SK-N-SH (cell line): ENCODE data around the gene COX7A1. TPM values are rescaled to one million over a fixed set of nuclear protein-coding genes. Genes with fewer than 3 reads are reported as not detected.

Experiments used
- CTCF ChIA-PET: fragments of 300-600, 350-600 bp; formaldehyde crosslinking; extraction: SDS; loops from one replicate; lab custom pipeline; 2021; lab: Yijun Ruan, JAX
- POLR2A ChIA-PET: fragments of 350-600 bp; sonication (Branson Sonifier 250); formaldehyde crosslinking; extraction: SDS; loops from one replicate; lab custom pipeline; 2020; ENCODE audit warnings: antibody characterized with exemption, inconsistent platforms; lab: Yijun Ruan, JAX
- DNase-seq: peaks from one replicate; pipeline ENCODE4 v3.0.0; 2012
- H2AFZ ChIP-seq: fragments of 200-600 bp; sonication (generic); 2 replicates; pipeline ENCODE4 v1.8.1; 2016; ENCODE audit warnings: antibody characterized with exemption, mild to moderate bottlenecking, low read depth
- H3F3A ChIP-seq: fragments of 200-600 bp; sonication (generic); replicated peaks from 2 replicates; pipeline ENCODE3; 2016; ENCODE audit warnings: antibody characterized with exemption, mild to moderate bottlenecking; ENCODE audit not compliant: insufficient read depth
- H3K27ac ChIP-seq, 2 experiments: fragments of 200-500 bp in 1 of 2; fragments of 200-600 bp in 1 of 2; sonication (Bioruptor generic) in 1 of 2; sonication (generic), shearing (Covaris generic) in 1 of 2; 2 replicates each; pipeline versions ENCODE4 v1.5.1 to v1.6.1; 2014 to 2016; ENCODE audit warnings: low read depth in 2 of 2, inconsistent platforms in 1 of 2, low read length in 1 of 2, mild to moderate bottlenecking in 1 of 2, mixed read lengths in 1 of 2
- H3K27me3 ChIP-seq: fragments of 200-600 bp; sonication (generic), shearing (Covaris generic); 2 replicates; pipeline ENCODE4 v1.6.1; 2016; ENCODE audit warnings: mixed run types; ENCODE audit not compliant: insufficient read depth
- H3K36me3 ChIP-seq, 2 experiments: fragments of 200-500 bp in 1 of 2; fragments of 200-600 bp in 1 of 2; sonication (Bioruptor generic) in 1 of 2; sonication (generic) in 1 of 2; replicated peaks in 1 of 2; 2 replicates each; pipeline versions ENCODE3 to v1.5.1; 2014 to 2016; ENCODE audit warnings: low read length in 1 of 2, mild to moderate bottlenecking in 1 of 2; ENCODE audit not compliant: insufficient read depth in 2 of 2, control insufficient read depth in 1 of 2
- H3K4me1 ChIP-seq, 2 experiments: fragments of 200-500 bp in 1 of 2; fragments of 200-600 bp in 1 of 2; sonication (Bioruptor generic) in 1 of 2; sonication (generic), shearing (Covaris generic) in 1 of 2; 2 replicates each; pipeline versions ENCODE4 v1.5.1 to v1.6.1; 2014 to 2016; ENCODE audit warnings: low read depth in 1 of 2, low read length in 1 of 2, mixed run types in 1 of 2; ENCODE audit not compliant: insufficient read depth in 2 of 2, control insufficient read depth in 1 of 2
- H3K4me2 ChIP-seq: fragments of 200-600 bp; sonication (generic), shearing (Covaris generic); 2 replicates; pipeline ENCODE4 v1.6.1; 2017; ENCODE audit warnings: mixed run types
- H3K4me3 ChIP-seq, 2 experiments: fragments of 200-500 bp in 1 of 2; fragments of 200-600 bp in 1 of 2; sonication (Bioruptor generic) in 1 of 2; sonication (generic), shearing (Covaris generic) in 1 of 2; 2 replicates each; pipeline versions ENCODE4 v1.5.1 to v1.8.1; 2014 to 2016; ENCODE audit warnings: low read depth in 2 of 2, inconsistent platforms in 1 of 2, low read length in 1 of 2, mild to moderate bottlenecking in 1 of 2, mixed read lengths in 1 of 2, moderate library complexity in 1 of 2
- H3K79me2 ChIP-seq: fragments of 200-600 bp; sonication (generic); 2 replicates; pipeline ENCODE4 v1.8.1; 2017; ENCODE audit warnings: mild to moderate bottlenecking; ENCODE audit not compliant: insufficient read depth
- H3K9ac ChIP-seq: fragments of 200-600 bp; sonication (generic); 2 replicates; pipeline ENCODE4 v1.6.1; 2017; ENCODE audit warnings: mixed run types
- H3K9me2 ChIP-seq: fragments of 200-600 bp; sonication (generic); 2 replicates; pipeline ENCODE4 v1.6.1; 2017; ENCODE audit warnings: mixed run types
- H3K9me3 ChIP-seq: fragments of 200-600 bp; sonication (generic); 2 replicates; pipeline ENCODE4 v1.6.1; 2017; ENCODE audit warnings: mixed run types, mild to moderate bottlenecking, moderate library complexity
- H4K20me1 ChIP-seq: fragments of 200-600 bp; sonication (generic); 2 replicates; pipeline ENCODE4 v1.6.1; 2017; ENCODE audit warnings: mild to moderate bottlenecking, mixed run types; ENCODE audit not compliant: insufficient read depth
- EP300 ChIP-seq, 2 experiments: IDR thresholded peaks; 2 replicates each; pipeline versions ENCODE4 v1.4.0 to v1.6.1; 2012; ENCODE audit warnings: borderline replicate concordance in 1 of 2, low read depth in 1 of 2, low read length in 1 of 2
- EZH2phosphoT487 ChIP-seq: fragments of 200-600 bp; sonication (generic); IDR thresholded peaks from 2 replicates; pipeline ENCODE4 v1.6.1; 2017; ENCODE audit warnings: low read depth, mixed run types, mild to moderate bottlenecking, antibody characterized with exemption, moderate library complexity, borderline replicate concordance
- FOXM1 ChIP-seq: IDR thresholded peaks from 2 replicates; pipeline ENCODE4 v1.4.0; 2012; ENCODE audit warnings: low read depth, mild to moderate bottlenecking
- GATA2 ChIP-seq: sonication (generic); formaldehyde crosslinking; IDR thresholded peaks from 2 replicates; pipeline ENCODE4 v1.5.0; 2020; ENCODE audit warnings: mild to moderate bottlenecking, missing genetic modification reagents
- MEF2A ChIP-seq: IDR thresholded peaks from 2 replicates; pipeline ENCODE4 v1.4.0; 2012; ENCODE audit warnings: low read depth, borderline replicate concordance
- NRF1 ChIP-seq: IDR thresholded peaks from 2 replicates; pipeline ENCODE4 v1.6.1; 2012; ENCODE audit warnings: low read depth, mild to moderate bottlenecking, low read length
- PBX3 ChIP-seq: IDR thresholded peaks from 2 replicates; pipeline ENCODE4; 2012
- POLR2AphosphoS5 ChIP-seq: IDR thresholded peaks from 2 replicates; pipeline ENCODE4 v1.6.1; 2012; ENCODE audit warnings: low read depth, low read length
- REST ChIP-seq: IDR thresholded peaks from 2 replicates; pipeline ENCODE4 v1.6.1; 2012; ENCODE audit warnings: mild to moderate bottlenecking, low read depth, low read length, moderate library complexity
- RXRA ChIP-seq: IDR thresholded peaks from 2 replicates; pipeline ENCODE4 v1.4.0; 2012; ENCODE audit warnings: low read depth, mild to moderate bottlenecking, borderline replicate concordance
- SIN3A ChIP-seq: IDR thresholded peaks from 2 replicates; pipeline ENCODE4 v1.6.1; 2012; ENCODE audit warnings: low read depth, mild to moderate bottlenecking, low read length, moderate library complexity, borderline replicate concordance
- TAF1 ChIP-seq: IDR thresholded peaks from 2 replicates; pipeline ENCODE4 v1.6.1; 2012; ENCODE audit warnings: low read depth, mild to moderate bottlenecking, low read length, moderate library complexity, borderline replicate concordance
- TCF12 ChIP-seq: IDR thresholded peaks from 2 replicates; pipeline ENCODE4 v1.4.0; 2012
- USF2 ChIP-seq: fragments of 150-350 bp; IDR thresholded peaks from 2 replicates; pipeline ENCODE4 v1.6.1; 2017; ENCODE audit warnings: antibody characterized with exemption, low read length, low read depth, borderline replicate concordance
- YY1 ChIP-seq: IDR thresholded peaks from 2 replicates; pipeline ENCODE4 v1.4.0; 2012; ENCODE audit warnings: low read depth, mild to moderate bottlenecking
- WGBS: methylation state at CpG from one replicate; pipeline ENCODE4 v1.1.6; 2017; ENCODE audit warnings: low lambda C conversion rate; 5-methylcytosine and 5-hydroxymethylcytosine counted together
- polyA plus RNA-seq, 3 experiments: library from polyadenylated mRNA; depleted of rRNA; stranded (reverse); fragments of >200 nt; gene quantifications; 2 replicates each; pipeline ENCODE4 v1.2.3, GENCODE V29; 2012
- TF ChIP-seq, protein P1 (sequence below): fragments of 200-600 bp; sonication (generic); IDR thresholded peaks from 2 replicates; pipeline ENCODE4 v1.6.1; 2017; ENCODE audit warnings: antibody characterized with exemption, mild to moderate bottlenecking, moderate library complexity
- TF ChIP-seq, protein P2 (sequence below): IDR thresholded peaks from 2 replicates; pipeline ENCODE4 v1.4.0; 2012; ENCODE audit warnings: low read depth
- TF ChIP-seq, protein P3 (sequence below): IDR thresholded peaks from 2 replicates; pipeline ENCODE4 v1.4.0; 2012; ENCODE audit warnings: low read depth, borderline replicate concordance

COX7A1 gene
- polyA plus RNA-seq, 1 of the 3 experiments (the other 2 are of a cell fraction) = not detected

DNA sequence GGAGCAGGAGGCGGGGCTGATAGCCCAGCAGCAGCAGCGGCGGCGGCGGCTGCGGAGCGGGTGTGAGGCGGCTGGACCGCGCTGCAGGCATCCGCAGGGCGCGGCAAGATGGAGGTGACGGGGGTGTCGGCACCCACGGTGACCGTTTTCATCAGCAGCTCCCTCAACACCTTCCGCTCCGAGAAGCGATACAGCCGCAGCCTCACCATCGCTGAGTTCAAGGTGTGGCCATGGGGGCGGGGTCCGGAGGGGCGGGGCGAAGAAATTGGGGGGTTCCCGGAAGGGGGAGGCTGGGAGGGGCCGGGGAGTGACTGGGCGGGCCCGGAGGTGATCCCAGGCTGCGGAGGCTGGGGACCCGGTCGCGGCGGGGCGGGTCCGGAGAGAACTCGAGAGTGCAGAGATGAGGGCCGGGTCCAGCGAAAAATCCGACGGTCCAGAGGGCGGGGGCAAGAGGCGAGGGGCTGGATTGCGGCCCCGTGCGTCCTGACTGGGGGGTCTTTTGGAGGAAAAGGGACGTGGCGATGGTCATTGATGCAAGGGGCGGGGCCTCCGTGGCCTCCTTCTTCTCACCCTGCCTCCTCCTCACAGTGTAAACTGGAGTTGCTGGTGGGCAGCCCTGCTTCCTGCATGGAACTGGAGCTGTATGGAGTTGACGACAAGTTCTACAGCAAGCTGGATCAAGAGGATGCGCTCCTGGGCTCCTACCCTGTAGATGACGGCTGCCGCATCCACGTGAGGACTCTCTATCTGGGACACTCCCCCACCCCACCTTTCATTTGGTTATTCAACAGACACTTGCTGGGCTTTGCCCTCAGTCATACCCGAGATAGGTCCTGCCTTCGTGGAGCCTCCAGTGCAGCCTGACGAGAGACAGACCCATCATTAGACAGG is 36.5 kb downstream of the COX7A1 start, which contains the start of gene TBCB (continued):
- TF ChIP-seq REST (no peak), EZH2phosphoT487 (no peak), SIN3A (peak; percentile 33; the same call in 1 of the 2 replicates), FOXM1 (no peak), TCF12 (no peak), NRF1 (no peak), TAF1 (peak; percentile 81; the same call in 1 of the 2 replicates), MEF2A (no peak)
- TF ChIP-seq, protein P1, sequence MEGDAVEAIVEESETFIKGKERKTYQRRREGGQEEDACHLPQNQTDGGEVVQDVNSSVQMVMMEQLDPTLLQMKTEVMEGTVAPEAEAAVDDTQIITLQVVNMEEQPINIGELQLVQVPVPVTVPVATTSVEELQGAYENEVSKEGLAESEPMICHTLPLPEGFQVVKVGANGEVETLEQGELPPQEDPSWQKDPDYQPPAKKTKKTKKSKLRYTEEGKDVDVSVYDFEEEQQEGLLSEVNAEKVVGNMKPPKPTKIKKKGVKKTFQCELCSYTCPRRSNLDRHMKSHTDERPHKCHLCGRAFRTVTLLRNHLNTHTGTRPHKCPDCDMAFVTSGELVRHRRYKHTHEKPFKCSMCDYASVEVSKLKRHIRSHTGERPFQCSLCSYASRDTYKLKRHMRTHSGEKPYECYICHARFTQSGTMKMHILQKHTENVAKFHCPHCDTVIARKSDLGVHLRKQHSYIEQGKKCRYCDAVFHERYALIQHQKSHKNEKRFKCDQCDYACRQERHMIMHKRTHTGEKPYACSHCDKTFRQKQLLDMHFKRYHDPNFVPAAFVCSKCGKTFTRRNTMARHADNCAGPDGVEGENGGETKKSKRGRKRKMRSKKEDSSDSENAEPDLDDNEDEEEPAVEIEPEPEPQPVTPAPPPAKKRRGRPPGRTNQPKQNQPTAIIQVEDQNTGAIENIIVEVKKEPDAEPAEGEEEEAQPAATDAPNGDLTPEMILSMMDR = no peak

GRCh38 chr19:36114721-36115452 is 37.4 kb downstream of the COX7A1 start, which contains the start of gene POLR2I:
POLR2I (minus strand) TSS chr19:36114875; CDS start chr19:36114856, 19 bp downstream.
- Histone ChIP-seq H3K36me3 (peaks cover 24 to 27% of the 10 kb centered on the region in 2 experiments), H3K27me3 (no peaks in the 10 kb centered on the region), H3K79me2 (peaks cover 46% of the 10 kb centered on the region; the same call in 1 of the 2 replicates), H4K20me1 (no peaks in the 10 kb centered on the region), H2AFZ (peak within 1 kb of the TSS; percentile 83), H3F3A (no peaks in the 10 kb centered on the region), H3K9me2 (no peaks in the 10 kb centered on the region), H3K4me3 (peak within 1 kb of the TSS; percentile 85 to 87), H3K27ac (peak within 1 kb of the TSS; percentile 80 to 96), H3K4me2 (peak within 1 kb of the TSS; percentile 98), H3K4me1 (peaks cover 6 to 22% of the 10 kb centered on the region in 2 experiments; a peak in 1 of 4 replicates), H3K9me3 (no peaks in the 10 kb centered on the region), H3K9ac (peak within 1 kb of the TSS; percentile 69)
- WGBS = under 1% methylated on average over 38 of the region's 60 CpGs
- ChIA-PET CTCF (interaction anchor here (0.9 to 3.5 kb wide), 5 partner anchors 13 to 233 kb away, joined by 3 to 14 read pairs (median 7); no protein-coding TSS in a partner anchor), POLR2A (interaction anchor here (1.0 to 1.8 kb wide), 8 partner anchors 10 to 218 kb away, joined by 3 to 6 read pairs (median 4); partner anchors contain the start of genes ZNF146 and ZNF565)
- DNase-seq = peak; percentile 97
- TF ChIP-seq YY1 = peak; percentile 70; the same call in 1 of the 2 replicates
- TF ChIP-seq POLR2AphosphoS5 = peak; percentile 73
- peak; percentile 21; the same call in 1 of the 2 replicates for TF ChIP-seq TCF12
- no peak for TF ChIP-seq RXRA
- TF ChIP-seq, protein P2, sequence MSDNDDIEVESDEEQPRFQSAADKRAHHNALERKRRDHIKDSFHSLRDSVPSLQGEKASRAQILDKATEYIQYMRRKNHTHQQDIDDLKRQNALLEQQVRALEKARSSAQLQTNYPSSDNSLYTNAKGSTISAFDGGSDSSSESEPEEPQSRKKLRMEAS = peak; percentile 100
- 0 out of 2 replicates have a peak, but pooled peaks have one; percentile 55 for TF ChIP-seq TAF1
- no peak for TF ChIP-seq GATA2 (CRISPR knock-in tag)
- TF ChIP-seq EP300 (IDR thresholded peaks at IDR 0.05; ENCODE audit: borderline replicate concordance in 1 of 2, low read depth in 1 of 2, low read length in 1 of 2) = 0 out of 4 replicates have a peak, but pooled peaks of 1 of the 2 experiments have one; percentile 2
- TF ChIP-seq PBX3 = 0 out of 2 replicates have a peak, but pooled peaks have one; percentile 22
- 0 out of 2 replicates have a peak, but pooled peaks have one; percentile 45 for TF ChIP-seq USF2
- TF ChIP-seq, protein P3, sequence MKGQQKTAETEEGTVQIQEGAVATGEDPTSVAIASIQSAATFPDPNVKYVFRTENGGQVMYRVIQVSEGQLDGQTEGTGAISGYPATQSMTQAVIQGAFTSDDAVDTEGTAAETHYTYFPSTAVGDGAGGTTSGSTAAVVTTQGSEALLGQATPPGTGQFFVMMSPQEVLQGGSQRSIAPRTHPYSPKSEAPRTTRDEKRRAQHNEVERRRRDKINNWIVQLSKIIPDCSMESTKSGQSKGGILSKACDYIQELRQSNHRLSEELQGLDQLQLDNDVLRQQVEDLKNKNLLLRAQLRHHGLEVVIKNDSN = peak; percentile 76; the same call in 1 of the 2 replicates
